WTC11 (cell line): Measurements from ENCODE around the gene ZBTB25. TPM values are rescaled to one million over a fixed set of nuclear protein-coding genes. Genes with fewer than 3 reads are reported as not detected.

Source experiments
- ATAC-seq: fragments of 200-7000 bp; cut with Tn5 transposase; 2 replicates; pipeline ENCODE4 v1.10.0; 2021; ENCODE audit warnings: mild to moderate bottlenecking, moderate library complexity
- CTCF ChIA-PET: fragments of 300-600 bp; sonication (Branson Sonifier 250); formaldehyde crosslinking; loops from one replicate; lab custom pipeline; 2021; ENCODE audit warnings: antibody characterized with exemption; lab: Charles Lee
- POLR2A ChIA-PET: fragments of 350-600 bp; sonication (Branson Sonifier 250); formaldehyde crosslinking; loops from one replicate; lab custom pipeline; 2021; ENCODE audit warnings: antibody characterized with exemption; lab: Charles Lee
- DNase-seq: peaks from one replicate; pipeline ENCODE4 v3.0.0; 2021; ENCODE audit warnings: low spot score
- H3K27ac Mint-ChIP-seq: 2 replicates; pipeline ENCODE4 v1.8.0; 2021; ENCODE audit warnings: mixed read lengths
- H3K27me3 Mint-ChIP-seq: 2 replicates; pipeline ENCODE4 v1.8.0; 2021; ENCODE audit warnings: low read depth, mild to moderate bottlenecking, moderate library complexity, mixed read lengths
- H3K36me3 Mint-ChIP-seq: 2 replicates; pipeline ENCODE4 v1.8.0; 2021; ENCODE audit warnings: mixed read lengths
- H3K4me1 Mint-ChIP-seq: 2 replicates; pipeline ENCODE4 v1.8.0; 2022; ENCODE audit warnings: mixed read lengths
- H3K4me3 Mint-ChIP-seq: 2 replicates; pipeline ENCODE4 v1.8.0; 2021; ENCODE audit warnings: mild to moderate bottlenecking, moderate library complexity, mixed read lengths
- H3K9me3 Mint-ChIP-seq: 2 replicates; pipeline ENCODE4 v1.8.0; 2021; ENCODE audit warnings: mixed read lengths
- ATF1 ChIP-seq: sonication (generic); formaldehyde crosslinking; IDR thresholded peaks from 2 replicates; pipeline ENCODE4 v1.8.1; 2023; ENCODE audit warnings: mild to moderate bottlenecking, moderate library complexity, missing genetic modification reagents
- EMX1 ChIP-seq: fragments of 250-450 bp; sonication (Bioruptor Pico); IDR thresholded peaks from 2 replicates; pipeline ENCODE4 v1.8.0; 2021; ENCODE audit warnings: mild to moderate bottlenecking
- FOXK1 ChIP-seq: sonication (generic); formaldehyde crosslinking; IDR thresholded peaks from 2 replicates; pipeline ENCODE4 v1.8.0; 2022; ENCODE audit warnings: mild to moderate bottlenecking, moderate library complexity, missing genetic modification reagents
- GTF2I ChIP-seq: fragments of 250-450 bp; sonication (Bioruptor Pico); conservative IDR thresholded peaks from 2 replicates; pipeline ENCODE4 v1.4.0; 2021; ENCODE audit warnings: mild to moderate bottlenecking
- HMGA2 ChIP-seq: fragments of 250-450 bp; sonication (Bioruptor Pico); IDR thresholded peaks from 2 replicates; pipeline ENCODE4 v1.4.0; 2021; ENCODE audit warnings: mild to moderate bottlenecking, moderate library complexity
- IRF2 ChIP-seq: sonication (generic); formaldehyde crosslinking; IDR thresholded peaks from 2 replicates; pipeline ENCODE4 v1.8.0; 2022; ENCODE audit warnings: low read depth, missing genetic modification reagents, borderline replicate concordance
- JUN ChIP-seq: sonication (generic); formaldehyde crosslinking; IDR thresholded peaks from 2 replicates; pipeline ENCODE4 v1.8.0; 2023; ENCODE audit warnings: mild to moderate bottlenecking, missing genetic modification reagents
- NR2C2 ChIP-seq: sonication (generic); formaldehyde crosslinking; IDR thresholded peaks from 2 replicates; pipeline ENCODE4 v1.8.0; 2022; ENCODE audit warnings: mild to moderate bottlenecking, missing genetic modification reagents
- RELA ChIP-seq: sonication (generic); formaldehyde crosslinking; IDR thresholded peaks from 2 replicates; pipeline ENCODE4 v1.8.1; 2022; ENCODE audit warnings: missing genetic modification reagents, mild to moderate bottlenecking, borderline replicate concordance
- SMAD3 ChIP-seq: sonication (generic); formaldehyde crosslinking; IDR thresholded peaks from 2 replicates; pipeline ENCODE4 v1.8.0; 2022; ENCODE audit warnings: missing genetic modification reagents, mild to moderate bottlenecking, borderline replicate concordance
- SMAD4 ChIP-seq: sonication (generic); formaldehyde crosslinking; IDR thresholded peaks from 2 replicates; pipeline ENCODE4 v1.8.0; 2022; ENCODE audit warnings: mild to moderate bottlenecking, missing genetic modification reagents
- TEAD4 ChIP-seq: sonication (generic); formaldehyde crosslinking; IDR thresholded peaks from 2 replicates; pipeline ENCODE4 v1.8.0; 2022; ENCODE audit warnings: mild to moderate bottlenecking, missing genetic modification reagents
- ZBTB21 ChIP-seq: sonication (generic); formaldehyde crosslinking; IDR thresholded peaks from 2 replicates; pipeline ENCODE4 v1.8.1; 2023; ENCODE audit warnings: mild to moderate bottlenecking, missing genetic modification reagents, borderline replicate concordance
- ZNF138 ChIP-seq: sonication (generic); formaldehyde crosslinking; conservative IDR thresholded peaks from 2 replicates; pipeline ENCODE4 v1.8.1; 2022; ENCODE audit warnings: mild to moderate bottlenecking, moderate library complexity, missing genetic modification reagents
- ZNF396 ChIP-seq: fragments of 250-450 bp; sonication (Bioruptor Pico); IDR thresholded peaks from 2 replicates; pipeline ENCODE4 v1.8.0; 2021; ENCODE audit warnings: mild to moderate bottlenecking, moderate library complexity, borderline replicate concordance
- ZNF423 ChIP-seq: fragments of 250-450 bp; sonication (Bioruptor Pico); IDR thresholded peaks from 2 replicates; pipeline ENCODE4 v2.1.2; 2022; ENCODE audit warnings: mild to moderate bottlenecking, moderate library complexity
- total RNA-seq: library from RNA; stranded (reverse); gene quantifications from 3 replicates; pipeline ENCODE4 v1.2.3, GENCODE V29; 2021
- TF ChIP-seq, protein P1 (sequence below): fragments of 250-450 bp; sonication (Bioruptor Pico); IDR thresholded peaks from 2 replicates; pipeline ENCODE4 v2.1.2; 2022; ENCODE audit warnings: mild to moderate bottlenecking, moderate library complexity
- TF ChIP-seq, protein P2 (sequence below): fragments of 250-450 bp; sonication (Bioruptor Pico); IDR thresholded peaks from 2 replicates; pipeline ENCODE4 v1.9.0; 2021; ENCODE audit warnings: moderate library complexity, mild to moderate bottlenecking, inconsistent platforms, borderline replicate concordance
- TF ChIP-seq, protein P3 (sequence below): sonication (generic); formaldehyde crosslinking; IDR thresholded peaks from 2 replicates; pipeline ENCODE4 v1.8.1; 2022; ENCODE audit warnings: low read depth, missing genetic modification reagents, borderline replicate concordance
- TF ChIP-seq, protein P4 (sequence below): sonication (generic); formaldehyde crosslinking; IDR thresholded peaks from 2 replicates; pipeline ENCODE4 v1.8.0; 2023; ENCODE audit warnings: missing genetic modification reagents, mild to moderate bottlenecking, borderline replicate concordance
- TF ChIP-seq, protein P5 (sequence below): sonication (generic); formaldehyde crosslinking; IDR thresholded peaks from 2 replicates; pipeline ENCODE4 v1.8.1; 2022; ENCODE audit warnings: mild to moderate bottlenecking, moderate library complexity, missing genetic modification reagents

ZBTB25 gene
- total RNA-seq, 1 experiment from 2014 or later = 11.9 TPM

DNA sequence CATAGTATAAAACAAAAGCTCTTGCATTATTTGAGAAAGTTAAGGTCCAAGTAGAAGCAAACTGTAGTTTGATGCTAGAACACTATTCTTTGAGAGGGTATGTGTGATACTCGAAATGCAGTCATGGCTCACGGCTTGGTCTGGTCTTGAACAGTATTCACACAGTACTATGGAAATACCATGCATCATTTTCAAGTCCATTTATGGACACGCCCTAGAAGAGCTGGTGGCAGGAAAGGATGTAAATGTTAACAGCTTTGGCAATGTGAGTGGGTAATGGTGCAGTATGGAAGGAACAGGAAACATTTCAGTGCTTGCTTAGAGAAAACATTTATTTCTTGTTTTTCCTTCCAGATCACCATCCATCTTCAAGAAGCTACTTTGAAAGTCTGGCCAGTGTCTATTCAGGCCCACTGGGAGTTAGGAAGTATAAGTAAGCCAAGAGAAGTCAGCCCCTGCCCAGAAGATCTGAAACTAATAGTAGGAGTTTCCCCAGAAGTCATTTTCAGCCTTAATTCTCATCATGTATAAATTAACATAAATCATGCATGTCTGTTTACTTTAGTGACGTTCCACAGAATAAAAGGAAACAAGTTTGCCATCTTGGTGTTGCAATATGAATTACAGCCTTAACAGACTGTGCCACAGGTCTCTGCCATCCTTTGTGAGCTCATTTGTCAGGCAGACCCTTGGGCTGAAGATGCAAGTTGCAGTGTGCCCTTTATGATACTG, 44.1 kb downstream of the ZBTB25 start:
- no peak for TF ChIP-seq GTF2I (CRISPR knock-in tag)
- TF ChIP-seq NR2C2 (CRISPR knock-in tag) = no peak
- no peak for TF ChIP-seq ZNF138 (CRISPR knock-in tag)
- no peak for TF ChIP-seq FOXK1 (CRISPR knock-in tag)
- TF ChIP-seq, protein P1, sequence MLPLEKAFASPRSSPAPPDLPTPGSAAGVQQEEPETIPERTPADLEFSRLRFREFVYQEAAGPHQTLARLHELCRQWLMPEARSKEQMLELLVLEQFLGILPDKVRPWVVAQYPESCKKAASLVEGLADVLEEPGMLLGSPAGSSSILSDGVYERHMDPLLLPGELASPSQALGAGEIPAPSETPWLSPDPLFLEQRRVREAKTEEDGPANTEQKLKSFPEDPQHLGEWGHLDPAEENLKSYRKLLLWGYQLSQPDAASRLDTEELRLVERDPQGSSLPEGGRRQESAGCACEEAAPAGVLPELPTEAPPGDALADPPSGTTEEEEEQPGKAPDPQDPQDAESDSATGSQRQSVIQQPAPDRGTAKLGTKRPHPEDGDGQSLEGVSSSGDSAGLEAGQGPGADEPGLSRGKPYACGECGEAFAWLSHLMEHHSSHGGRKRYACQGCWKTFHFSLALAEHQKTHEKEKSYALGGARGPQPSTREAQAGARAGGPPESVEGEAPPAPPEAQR (CRISPR knock-in tag) = no peak
- TF ChIP-seq ZBTB21 (CRISPR knock-in tag) = no peak
- TF ChIP-seq, protein P2, sequence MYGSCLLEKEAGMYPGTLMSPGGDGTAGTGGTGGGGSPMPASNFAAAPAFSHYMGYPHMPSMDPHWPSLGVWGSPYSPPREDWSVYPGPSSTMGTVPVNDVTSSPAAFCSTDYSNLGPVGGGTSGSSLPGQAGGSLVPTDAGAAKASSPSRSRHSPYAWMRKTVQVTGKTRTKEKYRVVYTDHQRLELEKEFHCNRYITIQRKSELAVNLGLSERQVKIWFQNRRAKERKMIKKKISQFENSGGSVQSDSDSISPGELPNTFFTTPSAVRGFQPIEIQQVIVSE = no peak
- no peak for TF ChIP-seq RELA (CRISPR knock-in tag)
- TF ChIP-seq ZNF396 = no peak
- TF ChIP-seq TEAD4 (CRISPR knock-in tag) = no peak
- H3K27me3 Mint-ChIP-seq = no peaks in the 10 kb centered on the region
- peaks cover 46% of the 10 kb centered on the region for H3K36me3 Mint-ChIP-seq
- no peaks in the 10 kb centered on the region for H3K9me3 Mint-ChIP-seq
- ATAC-seq (no peak), DNase-seq (no peak)
- peaks cover 4% of the 10 kb centered on the region for H3K4me1 Mint-ChIP-seq
- POLR2A ChIA-PET = no interaction called here
- CTCF ChIA-PET = no interaction called here
- H3K4me3 Mint-ChIP-seq = no peak overlapping the region
- peak overlapping the region; percentile 17; the same call in 1 of the 2 replicates for H3K27ac Mint-ChIP-seq

DNA sequence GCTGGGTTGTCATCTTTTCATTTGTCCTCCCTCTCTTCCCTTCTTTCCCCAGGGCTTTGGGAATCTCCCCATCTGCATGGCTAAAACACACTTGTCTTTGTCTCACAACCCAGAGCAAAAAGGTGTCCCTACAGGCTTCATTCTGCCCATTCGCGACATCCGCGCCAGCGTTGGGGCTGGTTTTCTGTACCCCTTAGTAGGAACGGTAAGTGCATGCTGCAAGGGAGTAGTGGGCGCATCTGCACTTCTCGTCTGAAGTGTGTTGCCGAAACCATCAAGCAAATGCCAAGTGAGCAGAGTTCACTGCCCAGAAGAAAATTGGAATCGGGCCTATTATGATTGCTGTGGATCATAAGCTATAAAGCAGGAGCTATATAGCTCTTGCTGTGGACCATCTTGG, 49.0 kb downstream of the ZBTB25 start:
- Mint-ChIP-seq H3K4me3 (no peak overlapping the region), H3K4me1 (no peaks in the 10 kb centered on the region), H3K27me3 (no peaks in the 10 kb centered on the region), H3K9me3 (no peaks in the 10 kb centered on the region), H3K36me3 (peaks cover 72% of the 10 kb centered on the region), H3K27ac (no peak overlapping the region)
- TF ChIP-seq, protein P3, sequence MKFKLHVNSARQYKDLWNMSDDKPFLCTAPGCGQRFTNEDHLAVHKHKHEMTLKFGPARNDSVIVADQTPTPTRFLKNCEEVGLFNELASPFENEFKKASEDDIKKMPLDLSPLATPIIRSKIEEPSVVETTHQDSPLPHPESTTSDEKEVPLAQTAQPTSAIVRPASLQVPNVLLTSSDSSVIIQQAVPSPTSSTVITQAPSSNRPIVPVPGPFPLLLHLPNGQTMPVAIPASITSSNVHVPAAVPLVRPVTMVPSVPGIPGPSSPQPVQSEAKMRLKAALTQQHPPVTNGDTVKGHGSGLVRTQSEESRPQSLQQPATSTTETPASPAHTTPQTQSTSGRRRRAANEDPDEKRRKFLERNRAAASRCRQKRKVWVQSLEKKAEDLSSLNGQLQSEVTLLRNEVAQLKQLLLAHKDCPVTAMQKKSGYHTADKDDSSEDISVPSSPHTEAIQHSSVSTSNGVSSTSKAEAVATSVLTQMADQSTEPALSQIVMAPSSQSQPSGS = no peak
- no peak for TF ChIP-seq IRF2 (CRISPR knock-in tag)
- no peak for TF ChIP-seq HMGA2 (CRISPR knock-in tag)
- ATAC-seq (no peak), DNase-seq (no peak)
- ChIA-PET CTCF (no interaction called here), POLR2A (interaction anchor here (0.6 kb wide), 1 partner anchor 9 kb away, joined by 4 read pairs; no protein-coding TSS in a partner anchor)

DNA sequence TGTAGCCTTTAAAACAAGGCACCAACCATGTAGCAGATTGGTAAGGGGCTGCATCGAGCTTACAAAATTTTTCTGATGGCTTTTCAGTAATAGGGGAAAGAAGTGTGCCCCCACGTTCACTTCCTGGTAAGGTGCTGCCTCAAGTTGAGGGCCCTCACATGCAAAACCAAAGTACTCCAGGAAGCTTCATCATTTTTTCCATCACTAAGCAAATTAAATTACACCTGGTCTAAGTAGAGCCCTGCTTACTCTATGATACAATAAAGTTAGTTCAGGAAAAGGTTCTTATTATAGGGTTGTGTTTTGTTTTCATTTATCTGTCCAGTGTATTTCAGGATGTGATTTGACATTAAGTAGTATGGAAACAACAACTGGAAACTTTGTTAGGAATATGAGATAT, 53.4 kb downstream of the ZBTB25 start:
- POLR2A ChIA-PET = no interaction called here
- peaks cover 67% of the 10 kb centered on the region for H3K36me3 Mint-ChIP-seq
- no peak overlapping the region for H3K27ac Mint-ChIP-seq
- TF ChIP-seq, protein P4, sequence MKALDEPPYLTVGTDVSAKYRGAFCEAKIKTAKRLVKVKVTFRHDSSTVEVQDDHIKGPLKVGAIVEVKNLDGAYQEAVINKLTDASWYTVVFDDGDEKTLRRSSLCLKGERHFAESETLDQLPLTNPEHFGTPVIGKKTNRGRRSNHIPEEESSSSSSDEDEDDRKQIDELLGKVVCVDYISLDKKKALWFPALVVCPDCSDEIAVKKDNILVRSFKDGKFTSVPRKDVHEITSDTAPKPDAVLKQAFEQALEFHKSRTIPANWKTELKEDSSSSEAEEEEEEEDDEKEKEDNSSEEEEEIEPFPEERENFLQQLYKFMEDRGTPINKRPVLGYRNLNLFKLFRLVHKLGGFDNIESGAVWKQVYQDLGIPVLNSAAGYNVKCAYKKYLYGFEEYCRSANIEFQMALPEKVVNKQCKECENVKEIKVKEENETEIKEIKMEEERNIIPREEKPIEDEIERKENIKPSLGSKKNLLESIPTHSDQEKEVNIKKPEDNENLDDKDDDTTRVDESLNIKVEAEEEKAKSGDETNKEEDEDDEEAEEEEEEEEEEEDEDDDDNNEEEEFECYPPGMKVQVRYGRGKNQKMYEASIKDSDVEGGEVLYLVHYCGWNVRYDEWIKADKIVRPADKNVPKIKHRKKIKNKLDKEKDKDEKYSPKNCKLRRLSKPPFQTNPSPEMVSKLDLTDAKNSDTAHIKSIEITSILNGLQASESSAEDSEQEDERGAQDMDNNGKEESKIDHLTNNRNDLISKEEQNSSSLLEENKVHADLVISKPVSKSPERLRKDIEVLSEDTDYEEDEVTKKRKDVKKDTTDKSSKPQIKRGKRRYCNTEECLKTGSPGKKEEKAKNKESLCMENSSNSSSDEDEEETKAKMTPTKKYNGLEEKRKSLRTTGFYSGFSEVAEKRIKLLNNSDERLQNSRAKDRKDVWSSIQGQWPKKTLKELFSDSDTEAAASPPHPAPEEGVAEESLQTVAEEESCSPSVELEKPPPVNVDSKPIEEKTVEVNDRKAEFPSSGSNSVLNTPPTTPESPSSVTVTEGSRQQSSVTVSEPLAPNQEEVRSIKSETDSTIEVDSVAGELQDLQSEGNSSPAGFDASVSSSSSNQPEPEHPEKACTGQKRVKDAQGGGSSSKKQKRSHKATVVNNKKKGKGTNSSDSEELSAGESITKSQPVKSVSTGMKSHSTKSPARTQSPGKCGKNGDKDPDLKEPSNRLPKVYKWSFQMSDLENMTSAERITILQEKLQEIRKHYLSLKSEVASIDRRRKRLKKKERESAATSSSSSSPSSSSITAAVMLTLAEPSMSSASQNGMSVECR (CRISPR knock-in tag) = no peak
- no peak for TF ChIP-seq SMAD3 (CRISPR knock-in tag)
- no peak for TF ChIP-seq IRF2 (CRISPR knock-in tag)
- no peak for TF ChIP-seq ZNF396
- TF ChIP-seq ATF1 (CRISPR knock-in tag) = no peak
- TF ChIP-seq, protein P5, sequence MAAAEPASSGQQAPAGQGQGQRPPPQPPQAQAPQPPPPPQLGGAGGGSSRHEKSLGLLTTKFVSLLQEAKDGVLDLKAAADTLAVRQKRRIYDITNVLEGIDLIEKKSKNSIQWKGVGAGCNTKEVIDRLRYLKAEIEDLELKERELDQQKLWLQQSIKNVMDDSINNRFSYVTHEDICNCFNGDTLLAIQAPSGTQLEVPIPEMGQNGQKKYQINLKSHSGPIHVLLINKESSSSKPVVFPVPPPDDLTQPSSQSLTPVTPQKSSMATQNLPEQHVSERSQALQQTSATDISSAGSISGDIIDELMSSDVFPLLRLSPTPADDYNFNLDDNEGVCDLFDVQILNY (CRISPR knock-in tag) = no peak
- TF ChIP-seq SMAD4 = no peak
- no peak for TF ChIP-seq ZNF423 (CRISPR knock-in tag)
- TF ChIP-seq GTF2I (CRISPR knock-in tag) = no peak
- no peak for TF ChIP-seq EMX1 (CRISPR knock-in tag)
- no peak for TF ChIP-seq RELA (CRISPR knock-in tag)
- no peak for TF ChIP-seq JUN (CRISPR knock-in tag)

More for the DNA sequence above, 53.4 kb downstream of the ZBTB25 start:
- no peaks in the 10 kb centered on the region for H3K4me1 Mint-ChIP-seq
- H3K4me3 Mint-ChIP-seq = no peak overlapping the region
- CTCF ChIA-PET = interaction anchor here (1.8 kb wide), 1 partner anchor 20 kb away, joined by 6 read pairs; no protein-coding TSS in a partner anchor
- no peaks in the 10 kb centered on the region for H3K27me3 Mint-ChIP-seq
- H3K9me3 Mint-ChIP-seq = no peaks in the 10 kb centered on the region
- DNase-seq (no peak), ATAC-seq (no peak)
